GM21529 (cell line): Measurements from ENCODE around the gene C1orf232.

Experiments
- ATAC-seq: cut with Tn5 transposase; IDR thresholded peaks from one replicate; pipeline ENCODE4 v1.9.1; 2021; ENCODE audit not compliant: unreplicated experiment

C1orf232 gene

DNA sequence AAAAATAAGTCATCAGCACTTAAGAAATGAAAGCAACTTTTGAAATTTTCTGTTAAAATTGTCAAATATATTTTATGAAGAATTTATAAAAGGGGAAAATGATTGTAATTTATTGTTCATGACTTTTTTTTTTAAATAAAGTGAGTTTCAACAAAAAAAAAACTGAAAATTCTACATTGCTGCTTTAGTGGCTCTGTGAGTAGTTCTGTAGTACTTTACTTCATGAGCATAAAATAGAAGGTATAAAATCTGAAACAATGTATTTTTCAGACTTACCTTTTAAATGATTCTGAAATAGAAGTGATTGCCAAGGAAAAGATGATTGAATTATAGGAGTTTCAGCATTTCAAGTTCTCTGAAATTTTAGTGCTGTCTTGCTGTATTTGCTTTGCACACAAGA is 43.4 kb downstream of the C1orf232 start:
- ATAC-seq: no peak

DNA sequence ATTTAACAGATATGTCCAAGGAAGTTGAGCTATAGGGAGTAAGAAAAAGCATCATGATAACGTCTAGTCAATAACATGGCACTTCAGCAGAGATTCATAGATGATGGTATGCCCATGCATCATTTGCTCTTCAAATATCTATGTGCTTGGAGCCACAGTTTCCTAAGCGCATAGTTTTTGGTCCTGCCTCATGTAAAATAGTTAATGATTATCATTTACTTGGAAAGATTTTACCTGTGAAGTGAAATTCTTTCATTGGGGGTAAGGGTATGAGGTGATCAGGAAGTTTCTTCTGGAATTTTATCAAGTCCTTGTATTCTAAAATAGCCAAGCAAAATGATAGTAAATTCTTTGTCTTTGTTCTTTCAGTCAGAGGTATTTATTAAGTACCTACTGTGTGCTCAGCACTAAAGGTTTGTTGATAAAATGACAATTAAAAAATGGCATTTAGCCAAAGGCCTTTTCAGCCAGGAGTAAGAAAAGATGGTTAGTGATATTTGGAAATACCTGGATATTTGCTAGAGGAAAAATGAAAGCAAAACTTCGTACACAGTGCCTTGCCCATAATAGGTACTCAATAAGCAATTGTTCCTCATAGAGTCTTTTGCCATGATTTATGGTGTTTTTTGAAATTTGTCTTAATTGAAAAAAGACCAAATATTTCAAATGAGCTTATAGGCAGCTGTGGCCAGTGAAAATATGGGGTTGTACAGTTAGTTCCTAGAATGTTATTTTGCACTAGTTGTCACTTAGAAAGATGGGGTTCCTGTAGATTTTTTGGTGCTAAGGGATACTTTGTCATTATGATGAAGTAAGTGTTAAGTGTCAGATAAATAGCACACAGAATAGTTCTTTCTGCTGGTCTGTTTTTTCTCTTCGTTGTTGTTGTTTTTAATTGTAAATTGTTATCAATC is 44.1 kb downstream of the C1orf232 start:
- ATAC-seq: no peak

DNA sequence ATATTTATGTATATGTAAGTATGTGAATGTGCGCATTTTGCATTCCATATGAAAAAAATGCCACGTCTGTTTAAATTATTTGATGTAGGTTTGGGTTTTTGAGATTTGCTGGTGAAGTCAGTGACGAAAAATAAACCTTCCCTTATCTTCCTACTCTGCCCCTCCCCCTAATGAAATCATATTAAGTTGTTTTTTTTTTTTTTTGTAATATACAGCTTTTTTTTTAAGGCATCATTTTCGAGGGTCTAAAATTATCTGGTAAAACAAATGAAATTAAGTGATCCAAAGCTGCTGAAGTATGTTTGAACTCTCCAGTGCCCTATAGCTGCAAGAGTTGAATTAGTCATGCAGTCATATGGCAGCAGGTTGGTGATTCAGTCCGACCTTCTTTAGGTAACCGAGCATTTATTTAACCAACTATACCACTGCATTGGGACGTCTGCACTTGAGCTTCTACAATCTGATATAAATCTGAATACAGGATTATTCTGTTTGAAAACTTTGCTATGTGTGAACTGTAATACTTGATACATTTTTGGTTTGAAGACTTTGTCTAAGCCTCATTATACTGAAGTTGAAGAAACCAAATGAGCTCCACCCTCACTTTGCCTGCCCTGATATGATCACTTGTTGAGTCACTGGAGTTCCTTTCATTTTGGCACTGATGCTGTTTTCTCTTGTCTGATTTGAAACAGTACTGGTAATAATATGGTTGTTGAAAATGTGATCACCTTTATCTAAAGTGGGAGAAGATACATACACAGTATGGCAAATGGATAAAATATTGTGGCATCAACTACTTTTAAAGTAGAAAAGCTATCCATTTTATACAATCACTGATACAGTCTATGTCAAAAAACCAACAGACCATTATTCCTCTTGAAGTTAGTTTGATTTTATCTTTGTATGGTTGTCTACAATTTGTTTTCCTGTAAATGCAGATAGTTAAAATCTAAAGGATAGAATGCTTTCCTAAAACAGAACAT is 45.5 kb downstream of the C1orf232 start:
- no peak for ATAC-seq

DNA sequence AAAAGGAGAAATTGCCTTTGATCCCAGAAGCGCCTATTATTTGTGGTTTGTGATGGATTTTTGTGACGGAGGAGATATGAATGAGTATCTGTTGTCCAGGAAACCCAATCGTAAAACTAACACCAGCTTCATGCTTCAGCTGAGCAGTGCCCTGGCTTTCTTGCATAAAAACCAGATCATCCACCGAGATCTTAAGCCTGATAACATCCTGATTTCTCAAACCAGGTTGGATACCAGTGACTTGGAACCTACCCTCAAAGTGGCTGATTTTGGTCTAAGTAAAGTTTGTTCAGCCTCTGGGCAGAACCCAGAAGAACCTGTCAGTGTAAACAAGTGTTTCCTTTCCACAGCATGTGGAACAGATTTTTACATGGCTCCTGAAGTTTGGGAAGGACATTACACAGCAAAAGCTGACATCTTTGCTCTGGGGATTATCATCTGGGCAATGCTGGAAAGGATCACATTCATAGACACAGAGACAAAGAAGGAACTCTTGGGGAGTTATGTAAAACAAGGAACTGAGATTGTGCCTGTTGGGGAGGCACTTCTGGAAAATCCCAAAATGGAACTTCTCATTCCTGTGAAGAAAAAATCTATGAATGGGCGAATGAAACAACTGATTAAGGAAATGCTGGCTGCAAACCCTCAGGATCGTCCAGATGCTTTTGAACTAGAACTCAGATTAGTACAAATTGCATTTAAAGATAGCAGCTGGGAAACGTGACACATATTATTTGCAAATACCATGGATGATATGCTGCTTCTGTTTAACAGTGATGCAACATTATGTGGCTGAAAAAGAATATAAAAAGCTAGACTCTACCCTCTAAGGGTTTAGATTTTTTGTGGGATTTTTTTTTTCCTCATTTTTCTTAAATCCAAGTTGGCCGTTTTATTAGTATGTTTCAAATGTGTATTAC is 46.6 kb downstream of the C1orf232 start:
- ATAC-seq: no peak

DNA sequence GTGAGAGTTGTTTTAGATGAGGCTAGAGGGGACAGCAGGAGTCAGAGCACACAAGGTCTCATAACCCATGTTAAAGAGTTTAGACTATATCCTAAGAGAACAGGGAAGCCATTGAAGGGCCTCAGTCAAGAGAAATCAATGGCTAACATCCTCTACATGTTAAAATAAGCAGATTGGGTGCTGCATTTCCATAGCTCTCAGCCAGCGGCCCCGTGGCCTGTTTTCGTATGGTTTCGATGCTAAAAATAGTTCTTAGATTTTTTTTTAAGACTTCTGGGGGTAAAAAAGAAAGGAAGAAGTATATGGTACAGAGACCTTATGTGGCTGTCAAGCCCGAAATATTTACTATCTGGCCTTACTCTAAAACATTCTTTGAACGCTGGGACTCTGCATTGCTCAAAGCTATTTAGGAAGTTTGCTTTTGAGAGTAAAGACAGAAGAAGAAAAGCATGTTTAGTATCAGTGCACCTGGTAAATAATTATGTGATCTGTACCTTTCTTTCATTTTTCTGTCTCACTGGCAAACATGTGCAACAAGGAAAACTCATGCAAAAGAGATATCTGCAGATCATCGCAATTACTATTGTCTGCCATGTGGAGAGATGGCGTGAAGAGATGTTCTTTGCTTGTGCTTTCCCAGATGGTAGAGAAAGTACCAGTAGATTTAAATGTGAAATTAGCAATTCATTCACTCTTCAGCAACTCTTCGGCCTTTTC is 48.7 kb downstream of the C1orf232 start:
- ATAC-seq: no peak

DNA sequence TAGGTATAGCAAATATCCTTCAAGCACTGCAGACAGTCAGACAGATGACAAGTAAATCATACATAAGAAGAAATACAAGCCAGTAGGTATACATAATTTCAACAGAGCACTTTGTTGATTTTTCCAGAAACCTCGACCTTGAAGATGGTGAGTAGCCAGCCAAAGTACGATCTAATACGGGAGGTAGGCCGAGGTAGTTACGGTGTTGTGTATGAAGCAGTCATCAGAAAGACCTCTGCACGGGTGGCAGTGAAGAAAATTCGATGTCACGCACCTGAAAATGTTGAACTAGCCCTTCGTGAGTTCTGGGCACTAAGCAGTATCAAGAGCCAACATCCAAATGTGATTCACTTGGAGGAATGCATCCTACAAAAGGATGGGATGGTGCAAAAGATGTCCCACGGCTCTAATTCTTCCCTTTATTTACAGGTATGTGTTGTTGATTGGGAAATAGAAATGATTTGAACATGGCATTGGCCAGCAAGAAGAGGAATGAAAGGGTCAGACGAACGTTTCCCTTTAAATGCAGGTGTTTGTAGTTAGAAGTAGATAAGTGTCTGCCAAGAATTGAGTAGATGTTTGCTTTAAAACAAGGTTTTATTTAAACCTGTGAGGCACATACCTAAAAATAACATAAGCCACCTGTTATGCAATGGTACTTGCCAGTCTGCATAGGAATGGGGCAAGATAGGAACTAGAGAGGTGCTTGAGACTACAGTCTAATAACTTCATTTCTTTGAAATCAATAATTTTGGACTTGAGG is 54.4 kb downstream of the C1orf232 start:
- ATAC-seq: no peak
